ENCODE results near the gene PLCH1.

PLCH1 gene

GRCh38 chr3:155550391-155550790 lies 194.5 kb downstream of the PLCH1 start:
- DNase-seq, result no peak

GRCh38 chr3:155549087-155549486 lies 195.8 kb downstream of the PLCH1 start:
- no peak for DNase-seq

DNA sequence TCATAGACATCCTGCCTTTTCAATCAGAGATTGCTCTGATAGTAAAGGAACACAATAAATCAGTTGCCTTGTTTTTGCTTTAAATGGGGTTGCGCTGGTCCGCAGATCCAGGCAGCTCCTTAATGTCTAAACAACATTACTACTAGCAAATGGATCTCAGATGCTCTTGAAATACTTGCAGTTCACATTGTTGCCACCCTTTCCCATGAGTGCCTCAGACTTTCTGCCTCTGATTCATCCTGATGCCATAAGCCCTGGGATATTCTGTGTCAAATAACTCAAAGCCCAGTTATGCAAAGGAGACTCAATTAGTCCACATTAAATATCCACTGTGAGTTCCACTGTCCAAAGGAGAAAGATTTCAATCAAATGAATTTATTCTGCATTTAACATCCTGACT lies 196.7 kb downstream of the PLCH1 start:
- DNase-seq, result no peak

DNA sequence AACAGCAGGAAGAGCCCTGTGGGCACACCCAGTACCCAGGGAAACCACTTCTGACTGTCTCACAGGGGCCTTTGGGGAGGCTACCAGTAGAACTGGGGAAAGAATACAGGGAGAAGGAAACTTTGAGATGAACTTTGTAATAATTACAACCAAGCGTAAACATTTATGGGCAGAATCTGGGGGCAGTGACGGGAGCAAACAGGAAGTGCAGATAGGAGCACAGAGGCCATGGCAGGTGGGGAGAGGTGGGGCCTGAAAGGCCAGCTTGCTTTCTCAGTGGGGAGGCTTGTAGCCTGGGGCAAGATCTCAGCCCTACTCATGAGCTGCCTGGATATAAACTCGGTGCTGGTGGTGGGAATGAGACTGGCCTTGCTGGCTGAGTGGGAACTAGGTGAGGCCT lies 209.8 kb downstream of the PLCH1 start:
- no peak for DNase-seq

- no peak for DNase-seq
Measured at GRCh38 chr3:155528579-155528978, 216.3 kb downstream of the PLCH1 start.

GRCh38 chr3:155525324-155525833 lies 219.5 kb downstream of the PLCH1 start:
- no peak for DNase-seq

- no peak for DNase-seq
Measured at GRCh38 chr3:155520463-155520862, 224.4 kb downstream of the PLCH1 start.

GRCh38 chr3:155519078-155519477 lies 225.8 kb downstream of the PLCH1 start:
- no peak for DNase-seq

GRCh38 chr3:155517903-155518302 lies 227.0 kb downstream of the PLCH1 start:
- DNase-seq, result no peak

DNA sequence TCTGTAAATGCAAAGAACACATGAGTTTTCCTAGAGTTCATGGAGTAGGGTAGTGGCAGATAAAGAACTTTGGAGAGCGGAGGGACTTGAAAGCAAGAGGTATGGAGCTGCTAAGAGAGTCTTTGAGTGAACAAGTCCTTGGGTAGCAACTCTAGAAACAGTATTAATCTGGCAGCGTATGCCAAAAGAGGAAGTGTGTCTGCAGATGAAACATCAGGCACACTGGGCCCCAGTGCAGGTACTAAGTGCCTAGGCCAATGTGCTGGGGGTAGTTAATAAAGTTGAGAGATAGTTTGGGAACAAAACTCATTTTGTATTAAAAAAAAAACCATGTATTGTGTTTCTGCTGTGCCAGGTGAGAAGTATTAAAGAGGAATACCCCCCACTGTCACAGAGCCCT lies 228.4 kb downstream of the PLCH1 start:
- DNase-seq, result no peak

DNA sequence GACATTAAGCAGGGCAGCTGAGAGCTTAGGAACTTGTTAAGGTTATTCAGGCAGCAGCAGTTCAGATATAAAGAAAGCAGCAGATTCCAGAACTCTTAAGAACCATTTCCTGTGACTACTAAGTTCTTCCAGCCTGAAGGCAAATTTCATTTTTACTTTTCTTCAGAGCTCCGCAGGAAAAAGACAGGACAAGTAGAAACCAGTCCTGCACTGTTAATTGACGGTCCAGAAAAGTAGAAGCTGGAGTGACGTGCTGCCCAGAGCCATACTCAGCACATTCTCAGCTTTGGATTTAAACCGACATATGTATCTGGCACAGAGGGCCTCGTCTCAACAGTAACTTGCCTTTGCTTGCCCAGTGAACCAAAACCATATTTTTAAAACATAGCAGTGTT lies 232.0 kb downstream of the PLCH1 start:
- DNase-seq, result no peak

DNA sequence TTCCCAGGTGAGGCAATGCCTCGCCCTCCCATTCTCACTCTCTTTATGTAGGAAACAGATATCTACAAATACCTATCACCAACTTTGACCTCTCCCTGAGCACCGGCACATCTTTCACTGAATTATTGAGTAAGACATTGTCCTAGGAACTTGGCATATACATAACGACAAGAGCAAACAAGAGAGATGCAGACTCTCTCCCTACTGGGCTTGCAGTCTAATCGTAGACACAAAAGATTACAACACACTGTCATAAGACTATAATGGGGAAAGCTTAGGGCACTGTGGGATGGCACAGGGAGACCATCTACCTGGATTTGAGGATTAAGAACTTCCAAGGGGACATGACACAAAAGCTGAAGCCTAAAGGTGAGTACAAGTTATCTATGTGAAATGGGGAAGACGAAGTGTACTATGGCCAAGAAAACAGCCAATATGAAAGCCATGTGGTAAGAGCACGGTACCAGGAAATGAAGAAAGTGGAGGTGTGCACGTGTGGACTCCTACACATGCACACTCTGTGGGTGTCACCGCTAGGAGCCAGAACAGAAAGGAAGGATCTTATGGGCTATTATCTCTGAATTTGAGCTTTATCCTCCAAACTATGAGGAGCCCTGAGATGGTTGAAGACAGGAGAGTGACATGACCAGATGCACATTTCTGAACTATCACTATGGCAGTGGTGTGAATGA lies 232.6 kb downstream of the PLCH1 start:
- no peak for DNase-seq

DNA sequence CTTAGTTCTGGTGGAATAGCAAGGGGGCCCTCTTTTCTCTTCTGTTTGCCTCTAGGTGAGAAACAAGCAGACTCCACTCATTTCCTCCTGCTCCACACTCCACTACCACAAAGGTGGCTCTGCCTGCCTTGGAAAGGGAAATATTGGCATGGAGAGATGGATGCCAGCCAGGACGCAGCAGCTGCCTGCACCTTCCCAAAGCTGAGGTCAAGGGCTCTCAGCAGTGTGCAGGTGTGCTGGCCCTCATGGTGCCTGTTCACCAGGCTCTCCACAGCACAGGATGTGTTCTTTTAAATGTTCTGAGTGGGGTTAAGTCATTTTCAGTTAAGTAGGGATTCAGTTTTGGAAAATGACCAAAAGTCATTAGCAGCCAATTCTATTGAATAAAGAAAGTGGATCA lies 240.2 kb downstream of the PLCH1 start:
- DNase-seq, result no peak

GRCh38 chr3:155502630-155503029 lies 242.2 kb downstream of the PLCH1 start:
- no peak for DNase-seq

GRCh38 chr3:155500194-155500818 lies 244.6 kb downstream of the PLCH1 start:
- DNase-seq, result no peak

DNA sequence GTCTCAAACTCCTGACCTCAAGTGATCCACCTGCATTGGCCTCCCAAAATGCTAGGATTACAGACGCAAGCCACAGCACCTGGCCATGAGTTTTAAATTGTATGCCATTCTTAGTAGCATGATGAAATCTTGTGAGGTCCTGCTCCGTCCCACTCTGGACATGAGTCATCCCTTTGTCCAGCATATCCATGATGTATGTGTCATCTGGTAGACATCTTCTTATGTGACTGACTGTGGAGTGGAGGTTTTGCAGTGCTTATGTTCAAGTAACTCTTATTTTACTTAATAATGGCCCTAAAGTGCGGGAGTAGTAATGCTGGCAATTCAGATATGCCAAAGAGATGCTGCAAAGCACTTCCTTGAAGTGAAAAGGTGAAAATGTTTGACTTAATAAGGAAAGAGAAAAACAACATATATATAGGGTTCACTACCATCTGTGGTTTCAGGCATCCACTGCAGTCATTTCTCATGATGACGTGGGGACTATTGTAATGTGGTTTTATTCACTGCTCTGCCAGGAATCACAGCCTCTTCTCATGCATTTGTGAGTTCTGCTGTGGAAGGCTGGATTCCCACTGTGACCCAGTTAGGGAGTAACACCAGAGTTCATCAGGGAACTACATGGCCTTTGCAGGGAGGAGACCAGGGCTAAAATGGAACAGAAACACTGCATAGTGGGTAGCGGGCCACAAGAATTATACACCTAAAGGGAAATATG lies 246.8 kb downstream of the PLCH1 start:
- DNase-seq, result no peak

DNA sequence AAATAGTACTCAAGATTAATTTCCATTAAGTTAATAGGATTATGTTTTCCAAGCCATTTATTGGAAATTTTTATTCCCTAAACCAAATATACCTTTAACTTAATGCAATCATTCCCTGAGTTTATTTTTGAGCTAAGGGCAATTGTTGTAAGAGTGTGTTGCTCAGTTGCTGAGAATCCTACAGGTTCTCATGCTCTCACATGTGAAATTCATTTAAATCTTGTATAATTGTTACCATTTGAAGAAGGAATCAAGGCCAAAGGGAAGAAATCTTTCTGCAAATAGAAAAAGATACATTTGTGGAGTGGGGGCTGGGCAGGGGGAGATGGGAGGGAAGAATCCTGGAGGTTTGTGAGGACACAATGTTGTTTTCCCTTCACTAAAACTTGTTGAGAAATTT lies 248.7 kb downstream of the PLCH1 start:
- DNase-seq, result no peak

- no peak for DNase-seq
Measured at GRCh38 chr3:155495387-155495786, 249.5 kb downstream of the PLCH1 start.

- no peak for DNase-seq
Measured at GRCh38 chr3:155494332-155494731, 250.5 kb downstream of the PLCH1 start.

DNA sequence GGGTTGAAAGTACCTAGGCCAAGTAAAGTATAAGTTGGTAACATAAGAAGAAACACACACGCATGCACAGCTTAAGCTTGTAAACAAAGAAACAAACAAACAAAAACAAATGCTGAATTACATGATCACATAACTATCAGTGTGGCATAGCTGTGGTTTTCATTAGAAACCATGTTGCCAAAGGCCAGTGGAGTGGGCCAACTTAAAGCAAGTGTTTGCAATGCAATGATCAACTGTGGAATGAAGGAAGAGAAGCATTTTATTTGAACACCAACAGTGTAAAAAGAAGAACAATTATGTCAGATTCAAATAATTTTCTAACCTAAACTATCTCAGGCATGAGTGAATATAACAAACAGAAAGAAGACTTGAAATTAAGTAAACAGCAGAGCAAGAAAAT lies 252.0 kb downstream of the PLCH1 start:
- no peak for DNase-seq

DNA sequence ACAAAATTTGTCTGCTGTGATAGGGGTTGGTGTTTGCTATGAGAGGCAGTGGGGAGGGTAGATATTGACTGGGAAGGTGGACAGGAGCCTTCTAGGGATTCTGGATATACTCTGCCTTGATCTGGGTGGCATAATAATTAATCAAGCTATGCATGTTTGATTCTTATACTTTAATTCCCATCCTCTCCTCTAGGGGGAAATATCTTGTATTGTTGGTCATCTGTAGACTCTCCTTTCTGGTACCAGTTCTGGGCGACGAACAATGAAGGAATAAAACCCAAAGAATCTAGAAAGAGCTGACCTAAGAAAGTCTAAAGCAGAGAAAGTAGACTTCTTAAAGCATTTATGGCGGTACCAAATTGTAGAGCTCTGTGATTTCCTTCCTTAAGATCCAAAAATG lies 253.2 kb downstream of the PLCH1 start:
- no peak for DNase-seq

DNA sequence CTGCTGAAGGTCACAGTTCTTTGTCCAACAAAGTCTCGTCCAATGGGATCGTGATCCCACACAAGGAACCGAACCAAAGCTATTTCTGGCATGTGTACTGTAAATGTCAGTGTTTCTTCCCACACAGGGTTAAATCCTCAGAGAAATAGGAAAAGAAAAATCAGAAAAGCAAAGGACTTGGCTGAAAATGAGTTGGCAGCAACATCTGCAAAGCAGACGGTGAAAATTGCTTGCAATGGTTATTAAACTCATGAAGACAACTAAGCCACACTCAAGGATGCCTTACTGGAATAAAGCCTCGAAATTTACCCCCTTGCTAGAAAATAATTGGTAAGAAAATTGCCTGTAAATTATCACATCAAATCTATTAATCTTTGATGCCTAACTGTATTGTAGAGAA lies 256.2 kb downstream of the PLCH1 start:
- no peak for DNase-seq

DNA sequence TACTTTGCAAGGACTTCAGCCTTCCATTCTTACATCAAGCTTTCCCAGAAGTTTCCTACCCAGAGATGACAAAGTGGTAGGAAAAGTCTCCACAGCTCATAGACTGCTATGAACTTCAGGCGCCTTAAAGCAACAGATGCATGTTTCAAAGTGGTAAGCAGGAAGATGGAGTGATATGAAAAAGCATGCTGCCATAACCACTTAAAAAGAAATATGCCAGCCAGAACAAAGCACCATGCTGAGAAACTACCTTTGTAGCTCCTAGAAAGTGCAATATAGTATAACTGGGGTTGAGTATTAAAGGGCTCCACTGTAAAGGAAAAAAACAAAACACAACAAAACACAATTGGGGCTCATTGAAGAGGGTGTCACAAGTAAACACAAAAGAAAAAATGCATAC lies 259.0 kb downstream of the PLCH1 start:
- DNase-seq, result no peak
